GM12865 (cell line): ENCODE results near the gene CRY1.

Experiments
- DNase-seq: peaks from one replicate; pipeline ENCODE4 v3.0.0; 2010; ENCODE audit warnings: low read depth
- H3K4me3 ChIP-seq: 2 replicates; pipeline ENCODE4 v1.5.1; 2011; ENCODE audit warnings: mild to moderate bottlenecking, low read depth, low read length, control low read depth
- TF ChIP-seq, protein P1 (sequence below): IDR thresholded peaks from 2 replicates; pipeline ENCODE4 v1.5.1; 2011; ENCODE audit warnings: low read length, control low read depth, low read depth, inconsistent platforms; ENCODE audit not compliant: insufficient read depth; ENCODE audit errors: missing control alignments

The CRY1 gene

DNA sequence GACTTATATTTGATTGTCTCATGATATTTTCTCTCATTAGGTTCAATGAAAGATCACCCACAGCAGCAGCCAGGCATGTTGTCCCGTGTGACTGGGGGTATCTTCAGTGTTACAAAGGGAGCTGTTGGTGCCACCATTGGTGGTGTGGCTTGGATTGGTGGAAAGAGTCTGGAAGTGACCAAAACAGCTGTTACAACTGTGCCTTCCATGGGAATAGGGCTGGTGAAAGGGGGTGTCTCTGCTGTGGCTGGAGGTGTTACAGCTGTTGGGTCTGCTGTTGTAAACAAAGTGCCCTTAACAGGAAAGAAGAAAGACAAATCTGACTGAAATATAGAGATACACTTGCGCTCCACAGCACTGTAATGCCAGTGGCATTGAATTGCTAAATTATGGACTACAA is 122.3 kb downstream of the CRY1 start:
- no peak overlapping the region for H3K4me3 ChIP-seq
- no peak for DNase-seq
- TF ChIP-seq, protein P1, sequence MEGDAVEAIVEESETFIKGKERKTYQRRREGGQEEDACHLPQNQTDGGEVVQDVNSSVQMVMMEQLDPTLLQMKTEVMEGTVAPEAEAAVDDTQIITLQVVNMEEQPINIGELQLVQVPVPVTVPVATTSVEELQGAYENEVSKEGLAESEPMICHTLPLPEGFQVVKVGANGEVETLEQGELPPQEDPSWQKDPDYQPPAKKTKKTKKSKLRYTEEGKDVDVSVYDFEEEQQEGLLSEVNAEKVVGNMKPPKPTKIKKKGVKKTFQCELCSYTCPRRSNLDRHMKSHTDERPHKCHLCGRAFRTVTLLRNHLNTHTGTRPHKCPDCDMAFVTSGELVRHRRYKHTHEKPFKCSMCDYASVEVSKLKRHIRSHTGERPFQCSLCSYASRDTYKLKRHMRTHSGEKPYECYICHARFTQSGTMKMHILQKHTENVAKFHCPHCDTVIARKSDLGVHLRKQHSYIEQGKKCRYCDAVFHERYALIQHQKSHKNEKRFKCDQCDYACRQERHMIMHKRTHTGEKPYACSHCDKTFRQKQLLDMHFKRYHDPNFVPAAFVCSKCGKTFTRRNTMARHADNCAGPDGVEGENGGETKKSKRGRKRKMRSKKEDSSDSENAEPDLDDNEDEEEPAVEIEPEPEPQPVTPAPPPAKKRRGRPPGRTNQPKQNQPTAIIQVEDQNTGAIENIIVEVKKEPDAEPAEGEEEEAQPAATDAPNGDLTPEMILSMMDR: no peak

DNA sequence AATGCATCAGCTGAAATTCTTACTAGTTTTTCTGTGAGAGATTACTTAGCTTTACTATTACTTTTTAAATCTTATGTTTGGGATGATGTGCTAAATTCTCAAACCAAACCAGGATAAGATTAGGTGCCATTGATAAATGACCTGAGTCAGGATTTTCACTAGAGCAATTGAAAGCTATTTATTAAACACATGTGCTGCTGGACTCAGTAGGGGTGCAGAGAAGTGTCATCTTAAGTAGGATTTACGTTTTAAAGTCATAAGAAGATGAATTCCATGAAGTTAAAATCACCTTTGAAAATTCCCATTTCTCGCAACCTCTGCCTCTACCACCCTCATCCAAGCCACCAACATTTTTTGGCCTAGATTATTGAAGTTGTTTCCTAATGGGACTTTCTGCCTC is 128.8 kb downstream of the CRY1 start:
- no peak overlapping the region for H3K4me3 ChIP-seq
- DNase-seq: no peak
- TF ChIP-seq, protein P1: no peak

DNA sequence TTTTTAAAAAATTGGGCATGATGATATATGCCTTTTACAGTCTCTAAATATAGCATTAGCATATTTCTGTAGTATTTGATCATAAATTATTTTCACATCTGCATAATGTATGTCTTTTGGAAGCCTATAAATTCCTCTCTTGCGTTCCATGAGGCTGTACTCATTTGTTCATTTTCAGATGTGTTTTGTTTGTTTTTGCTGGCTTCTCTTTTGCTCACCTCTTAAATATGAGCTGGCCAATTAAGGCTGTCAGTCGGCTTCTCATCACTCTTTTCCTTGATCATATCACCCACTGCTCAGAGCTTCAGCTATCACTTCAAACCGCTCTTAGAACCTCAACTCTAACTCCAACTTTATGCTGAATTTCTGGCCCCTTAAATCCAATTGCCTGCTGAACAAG is 131.1 kb downstream of the CRY1 start:
- TF ChIP-seq, protein P1: no peak
- H3K4me3 ChIP-seq: no peak overlapping the region
- DNase-seq: no peak

DNA sequence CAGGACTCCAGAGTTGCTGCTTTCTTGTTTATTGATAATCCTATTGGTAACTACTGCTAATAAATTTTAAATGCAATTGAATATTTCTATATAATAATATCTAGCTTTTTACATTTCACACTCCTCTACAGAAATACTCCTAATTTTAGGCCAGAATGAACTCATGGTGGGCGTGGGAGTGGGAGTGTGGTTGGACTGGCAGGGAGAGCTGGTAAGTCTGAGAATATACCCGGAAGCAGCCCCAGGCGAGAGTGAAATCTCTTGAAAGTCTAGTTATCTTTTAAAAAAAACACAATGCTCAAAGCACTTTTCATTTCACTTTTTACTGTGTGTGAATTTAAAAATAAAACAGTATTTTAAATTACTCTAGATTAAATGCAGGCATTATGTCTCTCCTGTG is 132.9 kb downstream of the CRY1 start:
- TF ChIP-seq, protein P1: no peak
- DNase-seq: no peak
- no peak overlapping the region for H3K4me3 ChIP-seq

DNA sequence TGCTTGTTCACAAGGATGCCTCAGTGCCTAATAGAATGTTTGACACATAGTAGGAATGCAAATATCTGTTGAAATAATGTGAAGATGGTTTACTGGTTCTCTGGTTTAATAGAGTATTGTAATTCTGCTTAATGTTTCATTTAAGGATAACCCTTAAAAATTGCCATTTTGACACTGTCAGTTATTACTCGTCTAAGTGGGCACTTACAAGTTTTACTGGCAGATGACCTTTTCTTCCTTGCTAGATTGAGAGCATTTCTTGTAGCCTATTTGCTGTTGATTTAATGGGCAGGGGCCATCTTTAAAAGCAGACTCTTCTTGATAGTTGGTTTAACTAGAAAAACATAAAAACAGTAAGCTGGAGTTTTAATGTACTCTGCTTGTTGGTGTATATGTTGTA is 135.8 kb downstream of the CRY1 start:
- H3K4me3 ChIP-seq: peak overlapping the region; percentile 98
- TF ChIP-seq, protein P1: no peak
- DNase-seq: no peak

DNA sequence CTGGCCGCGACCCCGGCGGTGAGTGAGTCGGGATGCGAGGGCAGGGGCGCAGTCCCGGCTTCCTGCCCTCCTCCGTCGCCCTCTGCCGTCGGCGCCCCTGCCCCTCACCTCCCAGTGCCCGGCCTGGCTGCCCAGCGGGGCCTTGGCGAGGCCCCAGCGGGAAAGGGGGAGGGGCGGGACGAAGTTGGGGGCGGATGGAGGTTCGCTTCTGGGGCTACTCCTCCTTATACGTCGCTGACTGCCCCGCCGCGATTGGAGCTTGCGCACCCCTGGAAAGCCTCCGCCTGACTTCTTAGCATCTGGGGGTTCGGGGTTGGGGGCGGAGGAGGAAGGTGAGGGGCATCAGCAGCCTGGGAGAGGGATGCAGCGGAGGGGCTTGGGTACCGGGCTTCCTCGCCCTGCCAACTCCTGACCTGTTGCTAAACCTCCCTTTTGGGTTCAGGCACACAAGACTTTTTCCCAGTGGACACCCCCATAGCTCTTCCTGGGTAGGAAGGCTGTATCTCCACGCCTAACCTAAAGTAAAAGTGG is 137.2 kb downstream of the CRY1 start:
- H3K4me3 ChIP-seq: peak overlapping the region; percentile 98
- TF ChIP-seq, protein P1: no peak
- DNase-seq: peak; percentile 82

DNA sequence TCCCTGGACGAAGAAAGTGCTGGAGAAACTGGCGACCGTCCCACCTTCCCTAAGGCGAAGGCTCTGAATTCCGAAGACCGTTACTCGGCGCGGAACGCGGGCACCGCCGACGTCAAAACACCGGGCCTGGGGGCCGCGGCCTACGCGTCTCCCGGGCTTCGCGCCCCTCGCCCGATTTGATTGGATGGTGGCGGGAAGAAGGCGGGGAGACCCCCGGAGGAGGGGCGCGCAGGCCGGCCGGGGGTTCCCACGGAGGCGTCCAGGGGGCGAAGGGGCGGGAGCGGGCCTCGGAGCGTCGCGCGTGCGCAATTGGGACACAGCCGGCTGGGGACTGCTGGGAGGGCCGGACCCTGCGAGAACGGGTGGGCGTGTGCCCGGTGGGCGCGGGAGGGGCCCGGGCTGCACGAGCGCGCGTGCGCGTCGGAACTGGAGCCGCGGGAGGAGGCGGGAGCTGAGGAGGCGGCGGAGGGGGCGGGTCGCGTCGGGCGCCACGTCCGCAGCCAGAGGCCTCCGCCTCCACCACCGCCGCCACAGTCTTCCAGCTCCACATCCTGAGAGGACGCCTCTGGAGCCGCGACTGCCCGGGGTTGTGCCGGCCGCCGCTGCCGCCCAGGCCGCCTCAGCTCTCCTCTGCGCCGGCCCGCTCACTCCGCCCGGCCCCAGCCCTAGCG is 137.8 kb downstream of the CRY1 start, which contains the start of gene TMEM263:
TSS of gene TMEM263 (plus strand) at position 531 of the 671 bp plus-strand sequence. CDS start 11,210 bp downstream, outside the sequence.
- peak within 1 kb of the TSS; percentile 98 for H3K4me3 ChIP-seq
- TF ChIP-seq, protein P1: no peak

More for the DNA sequence above, 137.8 kb downstream of the CRY1 start, which contains the start of gene TMEM263:
- peak; percentile 98 for DNase-seq
